Vagina (tissue), 2 donors: ENCODE results near the gene FRA10AC1. TPM values are rescaled to one million over a fixed set of nuclear protein-coding genes. Genes with fewer than 3 reads are reported as not detected.

Experiments used
- DNase-seq, 2 donors: peaks; one replicate each; pipeline ENCODE4 v3.0.0-alpha.2; 2017; ENCODE audit errors: extremely low spot score in 2 of 2
- H3K27ac ChIP-seq: fragments of 200-600 bp; sonication (generic); one replicate; pipeline ENCODE4 v1.5.1; 2019
- H3K27me3 ChIP-seq: fragments of 200-600 bp; sonication (generic); one replicate; pipeline ENCODE4 v1.5.1; 2019
- H3K36me3 ChIP-seq, 2 donors: fragments of 200-600 bp; sonication (generic); one replicate each; pipeline ENCODE4 v1.5.1; 2017 to 2019
- H3K4me1 ChIP-seq: fragments of 200-600 bp; sonication (generic); one replicate; pipeline ENCODE4 v1.5.1; 2019
- H3K4me3 ChIP-seq, 2 donors: fragments of 200-600 bp; sonication (generic); 1 replicate in 1 of 2; 2 replicates in 1 of 2; pipeline ENCODE4 v1.5.1; 2016 to 2019
- H3K9me3 ChIP-seq: fragments of 200-600 bp; sonication (generic); one replicate; pipeline ENCODE4 v1.5.1; 2019
- CTCF ChIP-seq, 3 experiments: fragments of 450-650 bp in 2 of 3; fragments of 200-600 bp in 1 of 3; sonication (generic) in 1 of 3; IDR thresholded peaks; one replicate each; pipeline ENCODE4 v1.5.1; 2017 to 2019; ENCODE audit warnings: antibody characterized with exemption in 3 of 3, mild to moderate bottlenecking in 2 of 3, moderate library complexity in 2 of 3
- POLR2A ChIP-seq, 2 donors: fragments of 450-650 bp; IDR thresholded peaks; one replicate each; pipeline ENCODE4 v1.6.1; 2017; ENCODE audit warnings: antibody characterized with exemption in 2 of 2, mild to moderate bottlenecking in 2 of 2, moderate library complexity in 2 of 2
- POLR2AphosphoS5 ChIP-seq, 2 donors: sonication (generic); formaldehyde crosslinking; IDR thresholded peaks; one replicate each; pipeline ENCODE4 v1.9.0; 2017; ENCODE audit warnings: antibody characterized with exemption in 2 of 2, mild to moderate bottlenecking in 2 of 2, low read depth in 1 of 2; ENCODE audit not compliant: insufficient read depth in 1 of 2
- intact Hi-C: fragments of 100-400 bp; cut with DNase I; formaldehyde crosslinking; loops from one replicate; pipeline ENCODE4 v1.15.1; 2023
- total RNA-seq: library from RNA; depleted of rRNA; stranded (reverse); fragments of >200 nt; gene quantifications from one replicate; pipeline ENCODE4 v1.2.3, GENCODE V29; 2016

FRA10AC1 gene
- total RNA-seq, 1 donor from 2014 or later = 15.7 TPM

GRCh38 chr10:93715345-93715744 lies 13.0 kb upstream of the FRA10AC1 start:
- no peaks in the 10 kb centered on the region for H3K4me1 ChIP-seq
- H3K9me3 ChIP-seq = no peaks in the 10 kb centered on the region
- no peak overlapping the region for H3K27ac ChIP-seq
- no peaks in the 10 kb centered on the region for H3K36me3 ChIP-seq
- no peak overlapping the region for H3K4me3 ChIP-seq
- no peak for DNase-seq
- no peaks in the 10 kb centered on the region for H3K27me3 ChIP-seq
- TF ChIP-seq POLR2A (IDR thresholded peaks at IDR 0.05) (no peak), CTCF (IDR thresholded peaks at IDR 0.05) (no peak), POLR2AphosphoS5 (IDR thresholded peaks at IDR 0.05; ENCODE audit: insufficient read depth in 1 of 2, low read depth in 1 of 2) (no peak)
- intact Hi-C loops = no loop called here

GRCh38 chr10:93712593-93712992 lies 10.2 kb upstream of the FRA10AC1 start:
- TF ChIP-seq POLR2A (IDR thresholded peaks at IDR 0.05) = no peak
- TF ChIP-seq CTCF (IDR thresholded peaks at IDR 0.05) = no peak
- TF ChIP-seq POLR2AphosphoS5 (IDR thresholded peaks at IDR 0.05; ENCODE audit: insufficient read depth in 1 of 2, low read depth in 1 of 2) = no peak

GRCh38 chr10:93711891-93712290 lies 9.5 kb upstream of the FRA10AC1 start:
- H3K36me3 ChIP-seq = no peaks in the 10 kb centered on the region
- intact Hi-C loops = no loop called here
- H3K27me3 ChIP-seq = no peaks in the 10 kb centered on the region
- no peak for TF ChIP-seq POLR2A (IDR thresholded peaks at IDR 0.05)
- no peak for TF ChIP-seq POLR2AphosphoS5 (IDR thresholded peaks at IDR 0.05; ENCODE audit: insufficient read depth in 1 of 2, low read depth in 1 of 2)
- no peak for TF ChIP-seq CTCF (IDR thresholded peaks at IDR 0.05)
- H3K27ac ChIP-seq = no peak overlapping the region
- H3K4me1 ChIP-seq = no peaks in the 10 kb centered on the region
- no peak overlapping the region for H3K4me3 ChIP-seq
- no peaks in the 10 kb centered on the region for H3K9me3 ChIP-seq
- no peak for DNase-seq

More at GRCh38 chr10:93712593-93712992, 10.2 kb upstream of the FRA10AC1 start:
- intact Hi-C loops = no loop called here
- Histone ChIP-seq H3K27ac (no peak overlapping the region), H3K9me3 (no peaks in the 10 kb centered on the region), H3K4me1 (no peaks in the 10 kb centered on the region), H3K4me3 (no peak overlapping the region), H3K27me3 (no peaks in the 10 kb centered on the region), H3K36me3 (no peaks in the 10 kb centered on the region)
- DNase-seq = no peak

- no peaks in the 10 kb centered on the region for H3K27me3 ChIP-seq
- intact Hi-C loops = no loop called here
- no peaks in the 10 kb centered on the region for H3K4me1 ChIP-seq
- TF ChIP-seq POLR2AphosphoS5 (IDR thresholded peaks at IDR 0.05; ENCODE audit: insufficient read depth in 1 of 2, low read depth in 1 of 2) = no peak
- TF ChIP-seq POLR2A (IDR thresholded peaks at IDR 0.05) = no peak
- no peak for TF ChIP-seq CTCF (IDR thresholded peaks at IDR 0.05)
- H3K4me3 ChIP-seq = no peak overlapping the region
- no peaks in the 10 kb centered on the region for H3K36me3 ChIP-seq
- DNase-seq = no peak
- H3K9me3 ChIP-seq = no peaks in the 10 kb centered on the region
- no peak overlapping the region for H3K27ac ChIP-seq
These were observed 8.0 kb upstream of the FRA10AC1 start for GRCh38 chr10:93710333-93710909.

- H3K27me3 ChIP-seq = no peaks in the 10 kb centered on the region
- no peak for DNase-seq
- H3K9me3 ChIP-seq = no peaks in the 10 kb centered on the region
- H3K36me3 ChIP-seq = no peaks in the 10 kb centered on the region
- intact Hi-C loops = no loop called here
- H3K4me3 ChIP-seq = no peak overlapping the region
- H3K27ac ChIP-seq = no peak overlapping the region
- H3K4me1 ChIP-seq = peaks cover 8% of the 10 kb centered on the region
- TF ChIP-seq POLR2A (IDR thresholded peaks at IDR 0.05) (no peak), POLR2AphosphoS5 (IDR thresholded peaks at IDR 0.05; ENCODE audit: insufficient read depth in 1 of 2, low read depth in 1 of 2) (no peak), CTCF (IDR thresholded peaks at IDR 0.05) (no peak)
These were observed 5.2 kb upstream of the FRA10AC1 start for GRCh38 chr10:93707623-93708022.
